Hepatocyte (in vitro differentiated cells): ENCODE measurements around the gene SCIN. TPM values are rescaled to one million over a fixed set of nuclear protein-coding genes. Genes with fewer than 3 reads are reported as not detected.
A peak's percentile ranks its signal among the peaks of the same experiment; 100 is the strongest.

Experiments
- DNase-seq: peaks from one replicate; pipeline ENCODE4 v3.0.0-alpha.2; 2016; ENCODE audit warnings: low spot score
- H2AFZ ChIP-seq: fragments of 200-600 bp; sonication (generic); 2 replicates; pipeline ENCODE4 v1.6.0; 2016; ENCODE audit warnings: antibody characterized with exemption, mild to moderate bottlenecking
- H3K27ac ChIP-seq: fragments of 200-600 bp; sonication (generic); 2 replicates; pipeline ENCODE4 v1.5.1; 2016; ENCODE audit warnings: mild to moderate bottlenecking
- H3K27me3 ChIP-seq: fragments of 200-600 bp; sonication (generic); 2 replicates; pipeline ENCODE4 v1.6.1; 2016
- H3K36me3 ChIP-seq: fragments of 200-600 bp; sonication (generic); replicated peaks from 2 replicates; pipeline ENCODE4 v1.5.1; 2016; ENCODE audit warnings: low read depth; ENCODE audit not compliant: insufficient read depth
- H3K4me1 ChIP-seq: fragments of 200-600 bp; sonication (generic); 2 replicates; pipeline ENCODE4 v1.5.1; 2016; ENCODE audit warnings: mild to moderate bottlenecking, moderate library complexity; ENCODE audit not compliant: insufficient read depth
- H3K4me2 ChIP-seq: fragments of 200-600 bp; sonication (generic); 2 replicates; pipeline ENCODE4 v1.6.0; 2016
- H3K4me3 ChIP-seq: fragments of 200-600 bp; sonication (generic); 2 replicates; pipeline ENCODE4 v1.5.1; 2016; ENCODE audit warnings: mild to moderate bottlenecking
- H3K79me2 ChIP-seq: fragments of 200-600 bp; sonication (generic); 2 replicates; pipeline ENCODE4 v1.6.0; 2017; ENCODE audit warnings: mild to moderate bottlenecking
- H3K9me2 ChIP-seq: fragments of 200-600 bp; sonication (generic); replicated peaks from 2 replicates; pipeline ENCODE4 v1.6.0; 2017; ENCODE audit warnings: mild to moderate bottlenecking; ENCODE audit not compliant: insufficient read depth
- H3K9me3 ChIP-seq: fragments of 200-600 bp; sonication (generic); 2 replicates; pipeline ENCODE4 v1.5.1; 2016; ENCODE audit warnings: low read depth, mild to moderate bottlenecking
- H4K20me1 ChIP-seq: fragments of 200-600 bp; sonication (generic); 2 replicates; pipeline ENCODE4 v1.6.0; 2016; ENCODE audit warnings: mild to moderate bottlenecking; ENCODE audit not compliant: insufficient read depth, poor library complexity, severe bottlenecking
- EZH2 ChIP-seq: fragments of 200-600 bp; sonication (generic); IDR thresholded peaks from 2 replicates; pipeline ENCODE4 v1.6.1; 2016; ENCODE audit warnings: antibody characterized with exemption, mild to moderate bottlenecking, borderline replicate concordance
- EZH2phosphoT487 ChIP-seq: fragments of 200-600 bp; sonication (generic); IDR thresholded peaks from one replicate; pipeline ENCODE4 v1.6.1; 2018; ENCODE audit warnings: antibody characterized with exemption, mild to moderate bottlenecking, low read depth, moderate library complexity; ENCODE audit not compliant: unreplicated experiment, severe bottlenecking
- WGBS: methylation state at CpG from one replicate; pipeline ENCODE4 v1.1.6; 2016; ENCODE audit warnings: low lambda C conversion rate; ENCODE audit errors: missing lambda C conversion rate; 5-methylcytosine and 5-hydroxymethylcytosine counted together
- polyA plus RNA-seq: library from polyadenylated mRNA; unstranded; fragments of >200 nt; fragmentation: Nextera tagmentation; extraction: Ambion mirVana; gene quantifications from 2 replicates; pipeline ENCODE4 v1.2.1, GENCODE V29; 2016
- total RNA-seq: library from RNA; depleted of rRNA; stranded (reverse); fragments of >200 nt; gene quantifications from 2 replicates; pipeline ENCODE4 v1.2.3, GENCODE V29; 2014
- TF ChIP-seq, protein P1 (sequence below): fragments of 200-600 bp; sonication (generic); IDR thresholded peaks from 2 replicates; pipeline ENCODE4 v1.5.1; 2016; ENCODE audit warnings: antibody characterized with exemption, mild to moderate bottlenecking; ENCODE audit not compliant: poor library complexity

The SCIN gene
- total and polyA plus RNA-seq, 2 experiments from 2014 or later, result 6.3 to 6.7 TPM

GRCh38 chr7:12647364-12648219 is 77.1 kb downstream of the SCIN start:
- Histone ChIP-seq H3K4me2 (no peak overlapping the region), H3K4me1 (no peaks in the 10 kb centered on the region), H3K27ac (no peak overlapping the region), H4K20me1 (no peaks in the 10 kb centered on the region), H3K79me2 (no peaks in the 10 kb centered on the region), H3K27me3 (no peaks in the 10 kb centered on the region), H3K4me3 (no peak overlapping the region), H3K36me3 (no peaks in the 10 kb centered on the region), H3K9me3 (no peaks in the 10 kb centered on the region), H3K9me2 (no peaks in the 10 kb centered on the region), H2AFZ (peak overlapping the region; percentile 36)
- no peak for TF ChIP-seq EZH2
- TF ChIP-seq EZH2phosphoT487, result no peak
- TF ChIP-seq, protein P1, sequence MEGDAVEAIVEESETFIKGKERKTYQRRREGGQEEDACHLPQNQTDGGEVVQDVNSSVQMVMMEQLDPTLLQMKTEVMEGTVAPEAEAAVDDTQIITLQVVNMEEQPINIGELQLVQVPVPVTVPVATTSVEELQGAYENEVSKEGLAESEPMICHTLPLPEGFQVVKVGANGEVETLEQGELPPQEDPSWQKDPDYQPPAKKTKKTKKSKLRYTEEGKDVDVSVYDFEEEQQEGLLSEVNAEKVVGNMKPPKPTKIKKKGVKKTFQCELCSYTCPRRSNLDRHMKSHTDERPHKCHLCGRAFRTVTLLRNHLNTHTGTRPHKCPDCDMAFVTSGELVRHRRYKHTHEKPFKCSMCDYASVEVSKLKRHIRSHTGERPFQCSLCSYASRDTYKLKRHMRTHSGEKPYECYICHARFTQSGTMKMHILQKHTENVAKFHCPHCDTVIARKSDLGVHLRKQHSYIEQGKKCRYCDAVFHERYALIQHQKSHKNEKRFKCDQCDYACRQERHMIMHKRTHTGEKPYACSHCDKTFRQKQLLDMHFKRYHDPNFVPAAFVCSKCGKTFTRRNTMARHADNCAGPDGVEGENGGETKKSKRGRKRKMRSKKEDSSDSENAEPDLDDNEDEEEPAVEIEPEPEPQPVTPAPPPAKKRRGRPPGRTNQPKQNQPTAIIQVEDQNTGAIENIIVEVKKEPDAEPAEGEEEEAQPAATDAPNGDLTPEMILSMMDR, result no peak
- peak; percentile 24 for DNase-seq
- WGBS, result 73% methylated on average over 6 of the region's 6 CpGs

- 64% methylated on average over 4 of the region's 4 CpGs for WGBS
- no peaks in the 10 kb centered on the region for H3K27me3 ChIP-seq
- H3K9me3 ChIP-seq, result no peaks in the 10 kb centered on the region
- no peaks in the 10 kb centered on the region for H3K79me2 ChIP-seq
- no peak overlapping the region for H3K4me2 ChIP-seq
- no peak overlapping the region for H3K4me3 ChIP-seq
- no peaks in the 10 kb centered on the region for H3K9me2 ChIP-seq
- H2AFZ ChIP-seq, result no peak overlapping the region
- no peaks in the 10 kb centered on the region for H3K36me3 ChIP-seq
- H3K4me1 ChIP-seq, result no peaks in the 10 kb centered on the region
- H4K20me1 ChIP-seq, result no peaks in the 10 kb centered on the region
- TF ChIP-seq, protein P1, result no peak
- no peak for TF ChIP-seq EZH2
- DNase-seq, result no peak
- no peak overlapping the region for H3K27ac ChIP-seq
Measured at GRCh38 chr7:12648704-12649261, 78.3 kb downstream of the SCIN start.

DNA sequence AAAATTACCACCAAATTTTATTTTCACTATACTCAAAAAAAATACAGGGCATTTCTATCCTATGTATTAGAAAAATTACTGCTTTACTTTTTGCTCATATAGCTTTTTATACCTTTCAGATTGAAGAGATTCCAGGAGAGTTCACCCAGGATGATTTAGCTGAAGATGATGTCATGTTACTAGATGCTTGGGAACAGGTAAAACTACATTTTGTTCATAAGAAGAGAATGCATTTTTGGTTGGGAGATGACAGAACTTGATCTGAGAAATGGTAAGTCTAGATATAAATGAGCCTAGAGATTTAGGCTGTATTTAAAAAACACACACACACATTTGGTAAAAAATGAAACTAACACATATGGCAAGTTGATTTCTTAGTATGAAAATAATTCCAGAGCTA is 78.8 kb downstream of the SCIN start:
- no peaks in the 10 kb centered on the region for H3K4me1 ChIP-seq
- H3K4me3 ChIP-seq, result no peak overlapping the region
- H3K9me2 ChIP-seq, result no peaks in the 10 kb centered on the region
- H3K9me3 ChIP-seq, result no peaks in the 10 kb centered on the region
- H3K36me3 ChIP-seq, result no peaks in the 10 kb centered on the region
- no peaks in the 10 kb centered on the region for H4K20me1 ChIP-seq
- no peak for DNase-seq
- no peak overlapping the region for H3K4me2 ChIP-seq
- H3K27me3 ChIP-seq, result no peaks in the 10 kb centered on the region
- no peak overlapping the region for H2AFZ ChIP-seq
- no peak for TF ChIP-seq EZH2
- TF ChIP-seq, protein P1, result no peak
- no peaks in the 10 kb centered on the region for H3K79me2 ChIP-seq
- peak overlapping the region; percentile 39 for H3K27ac ChIP-seq
